GM19372 (cell line): ENCODE results near the gene AP2B1.
"Not testable (repeated sequence)": the region's sequence is repeated elsewhere in the genome, so short reads cannot be mapped to it uniquely, and the experiment has no call there.

Experiments
- ATAC-seq: cut with Tn5 transposase; IDR thresholded peaks from one replicate; pipeline ENCODE4 v1.9.1; 2021; ENCODE audit warnings: mild to moderate bottlenecking, low read depth, moderate library complexity; ENCODE audit not compliant: unreplicated experiment

The AP2B1 gene

DNA sequence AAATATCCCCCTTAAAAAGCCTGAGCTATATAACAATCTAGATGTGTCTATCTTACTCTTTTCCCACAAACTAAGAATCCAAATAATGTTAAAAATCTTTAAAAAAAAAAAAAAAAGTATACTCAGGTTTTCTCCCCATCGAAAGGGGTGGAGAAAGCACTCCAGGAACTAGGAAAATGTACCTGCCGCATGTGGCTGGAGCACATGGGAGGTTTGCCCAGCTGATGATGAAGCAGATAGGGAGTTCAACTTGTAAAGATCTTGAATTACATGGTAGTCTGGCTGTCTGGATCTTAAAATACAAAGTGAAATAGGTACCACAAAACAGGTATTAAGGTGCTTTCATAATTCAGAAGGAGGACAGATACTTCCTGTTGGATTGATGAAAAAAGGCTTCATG, 17.7 kb upstream of the AP2B1 start:
- ATAC-seq, result no peak

DNA sequence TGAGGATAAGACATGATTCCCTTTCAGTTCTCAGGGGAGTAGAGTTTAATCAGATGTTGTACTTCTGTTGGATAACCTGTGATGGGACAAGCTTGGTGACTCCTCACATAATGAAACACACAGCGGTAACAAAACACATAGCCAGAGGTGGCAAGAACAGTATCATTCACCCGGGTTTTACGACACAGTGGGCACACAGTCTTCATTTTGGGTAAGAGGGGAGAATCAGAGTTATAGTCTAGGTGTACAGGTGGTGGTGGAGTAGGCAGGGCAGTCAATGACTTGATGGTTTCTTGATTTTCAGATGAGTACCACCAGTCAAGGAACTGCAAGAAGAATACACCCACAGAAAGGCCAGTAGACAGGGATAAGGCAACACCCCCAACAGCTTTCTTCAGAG, 11.4 kb upstream of the AP2B1 start:
- no peak for ATAC-seq

DNA sequence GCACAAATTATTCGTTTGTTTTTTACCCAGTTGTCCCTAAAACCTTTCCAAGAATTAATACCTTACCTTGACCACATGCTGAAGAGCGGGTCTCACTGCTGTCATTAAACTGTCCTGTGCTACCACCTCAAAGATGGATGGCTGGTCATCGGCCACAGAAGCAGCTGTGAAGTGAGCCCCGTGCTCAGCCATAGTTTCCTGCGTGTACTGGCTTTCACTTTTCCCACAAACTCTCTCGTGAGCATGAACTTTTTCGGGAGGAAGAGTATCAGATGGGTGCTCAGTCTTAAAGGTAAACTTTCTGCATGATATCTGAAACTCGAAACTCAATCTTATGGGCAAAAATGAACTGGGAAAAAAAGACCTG, 9.3 kb upstream of the AP2B1 start:
- no peak for ATAC-seq

DNA sequence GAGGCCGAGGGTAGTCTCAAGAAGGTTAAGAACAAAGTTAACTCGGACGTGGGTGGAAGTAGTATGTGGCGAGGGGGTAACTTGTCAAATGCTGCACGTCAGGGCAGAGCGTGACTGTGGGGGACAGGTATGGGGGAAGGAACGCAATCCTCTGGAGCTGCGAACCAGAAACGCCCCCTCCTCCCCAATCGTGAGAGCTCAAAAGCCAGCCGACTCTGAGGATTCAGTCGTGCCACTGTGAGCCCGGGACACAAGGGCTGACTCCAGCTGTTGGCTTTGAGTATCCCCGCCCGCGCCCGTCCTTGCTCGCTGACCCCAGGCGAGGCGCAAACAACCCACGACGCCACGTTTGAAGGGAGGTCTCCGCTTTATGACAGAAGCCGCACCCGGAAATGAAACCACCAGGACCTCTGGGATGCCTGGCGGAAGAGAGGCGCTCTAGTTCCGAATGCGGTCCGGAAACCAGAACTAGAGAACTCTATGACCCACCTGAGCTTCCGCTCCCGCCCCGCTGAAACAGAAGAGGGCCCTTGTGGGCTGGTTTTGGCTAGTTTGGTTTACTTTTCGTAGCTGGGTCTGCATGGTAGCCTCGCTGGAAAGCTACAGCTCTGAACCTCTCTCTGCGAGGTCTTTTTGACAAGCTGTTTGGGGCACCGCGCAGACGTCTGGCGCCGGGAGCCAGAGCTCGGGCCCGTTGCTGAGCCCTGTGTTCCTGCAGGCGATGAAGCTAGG, 8.8 kb upstream of the AP2B1 start, which contains the start of gene PEX12:
TSS of gene PEX12 (minus strand) at position 375 of the 732 bp plus-strand sequence. CDS start 550 bp downstream, outside the sequence.
- peak; percentile 82 for ATAC-seq

DNA sequence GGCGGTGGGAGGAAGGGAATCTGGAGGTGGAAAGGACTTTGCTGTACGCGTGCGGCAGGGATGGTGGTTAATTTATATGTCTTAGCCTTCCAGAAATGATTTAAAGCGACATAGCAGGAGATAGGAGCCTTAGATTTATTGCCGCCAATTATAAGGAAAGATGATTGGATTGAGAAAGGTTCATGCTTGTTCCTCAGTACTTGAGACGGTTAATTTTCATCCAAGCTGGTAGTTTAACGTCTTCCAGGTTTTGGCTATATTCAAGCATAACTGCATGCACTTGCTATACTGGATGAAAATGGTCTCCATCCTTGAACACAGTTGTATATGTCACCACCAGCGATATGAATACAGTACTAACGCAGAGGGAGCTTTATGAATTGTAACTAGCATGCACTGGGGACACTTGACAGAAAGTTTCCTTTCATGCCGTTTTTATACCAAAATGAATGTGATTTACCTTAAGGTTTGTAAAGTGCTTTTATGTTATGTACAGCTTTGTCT, 8.1 kb upstream of the AP2B1 start:
- no peak for ATAC-seq

DNA sequence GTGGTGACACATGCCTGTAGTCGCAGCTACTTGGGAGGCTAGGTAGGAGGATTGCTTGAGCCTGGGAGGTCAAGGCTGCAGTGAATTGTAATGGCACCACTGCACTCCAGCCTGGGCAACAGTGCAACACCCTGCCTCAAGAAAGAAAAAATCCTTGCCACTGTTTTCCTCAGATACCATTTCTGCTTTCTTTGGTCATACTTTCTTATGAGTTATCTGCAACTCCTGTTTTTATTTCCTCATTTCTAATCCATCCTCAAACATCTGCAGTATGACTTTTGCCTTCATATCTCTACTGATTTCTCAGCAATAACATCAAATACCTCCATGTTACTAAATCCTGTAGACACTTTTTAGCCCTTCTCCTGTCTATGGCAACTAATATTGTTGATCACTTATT, 3.1 kb upstream of the AP2B1 start:
- no peak for ATAC-seq

DNA sequence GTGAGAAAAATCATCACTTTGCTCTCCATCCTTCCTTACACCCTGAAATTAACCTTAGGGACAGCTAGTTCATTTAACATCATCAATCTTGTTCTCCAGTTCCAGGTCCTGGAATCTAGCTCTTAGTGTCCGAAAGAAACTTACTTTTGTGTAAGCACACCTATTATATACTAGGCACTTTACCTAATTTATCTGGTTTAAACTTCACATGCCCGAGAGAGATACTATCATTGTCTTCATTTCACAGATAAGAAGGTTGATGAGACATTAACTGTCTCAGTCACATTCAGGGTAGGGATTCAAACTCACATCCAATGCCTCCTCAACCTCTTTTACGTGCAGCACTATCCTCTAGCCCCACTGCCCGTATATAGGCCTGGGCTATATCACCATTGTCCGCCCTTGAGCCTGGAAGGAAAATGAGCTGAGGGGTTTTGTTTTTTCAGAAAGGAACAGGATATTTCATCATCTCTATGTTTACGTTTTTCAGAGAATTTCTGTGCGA, 501 bp upstream of the AP2B1 start:
- no peak for ATAC-seq

DNA sequence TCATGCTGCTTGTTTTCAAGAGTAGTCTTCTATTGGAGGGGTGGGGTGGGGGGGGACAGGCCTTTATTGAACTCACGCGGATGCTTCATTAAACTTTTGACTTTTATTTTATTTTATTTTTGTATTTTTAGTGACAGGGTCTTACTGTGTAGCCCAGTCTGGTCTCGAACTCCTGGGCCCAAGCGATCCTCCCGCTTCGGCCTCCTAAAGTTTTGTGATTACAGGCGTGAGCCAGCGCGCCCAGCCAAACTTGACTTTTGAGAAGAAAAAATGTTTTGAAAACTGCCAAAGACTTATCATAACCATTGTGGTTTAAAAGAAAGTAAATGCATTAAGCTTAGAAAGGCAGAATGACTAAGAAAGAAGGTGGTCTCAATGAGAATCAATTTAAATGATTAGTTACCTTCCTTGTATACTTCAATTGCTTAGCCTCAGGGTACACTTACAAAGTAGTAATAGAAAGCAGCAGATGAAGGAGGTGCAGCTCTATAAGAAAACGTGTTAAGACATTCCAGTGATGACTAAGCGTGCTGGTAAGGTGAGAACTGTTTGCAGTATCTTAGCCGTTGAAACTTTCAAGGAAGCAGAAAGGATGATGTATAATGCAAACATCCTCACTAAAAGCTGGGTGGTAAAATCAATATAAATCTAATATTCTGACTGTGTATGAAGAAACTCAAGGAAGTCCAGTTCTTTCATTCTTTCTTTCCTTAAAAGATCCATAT, 1.2 kb downstream of the AP2B1 start:
- no peak for ATAC-seq

DNA sequence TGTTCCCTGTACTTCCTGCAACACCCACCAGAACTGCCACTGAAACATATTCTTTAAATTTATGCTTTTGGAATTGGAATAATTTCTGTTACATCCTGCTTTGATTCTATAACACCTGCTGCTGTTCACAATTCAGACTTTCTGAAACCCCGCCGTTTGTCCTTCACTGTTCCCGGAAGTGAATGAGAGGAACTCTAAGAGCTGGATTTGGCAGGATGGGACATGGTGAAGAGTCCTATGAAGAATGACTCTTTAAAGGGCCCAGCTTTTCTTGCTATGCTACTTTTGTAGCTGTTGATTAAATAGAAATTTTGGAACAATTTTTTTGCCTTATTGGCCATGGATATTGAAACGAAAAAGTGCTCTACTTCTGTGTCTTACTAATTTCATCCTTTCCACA, 8.9 kb downstream of the AP2B1 start:
- no peak for ATAC-seq

DNA sequence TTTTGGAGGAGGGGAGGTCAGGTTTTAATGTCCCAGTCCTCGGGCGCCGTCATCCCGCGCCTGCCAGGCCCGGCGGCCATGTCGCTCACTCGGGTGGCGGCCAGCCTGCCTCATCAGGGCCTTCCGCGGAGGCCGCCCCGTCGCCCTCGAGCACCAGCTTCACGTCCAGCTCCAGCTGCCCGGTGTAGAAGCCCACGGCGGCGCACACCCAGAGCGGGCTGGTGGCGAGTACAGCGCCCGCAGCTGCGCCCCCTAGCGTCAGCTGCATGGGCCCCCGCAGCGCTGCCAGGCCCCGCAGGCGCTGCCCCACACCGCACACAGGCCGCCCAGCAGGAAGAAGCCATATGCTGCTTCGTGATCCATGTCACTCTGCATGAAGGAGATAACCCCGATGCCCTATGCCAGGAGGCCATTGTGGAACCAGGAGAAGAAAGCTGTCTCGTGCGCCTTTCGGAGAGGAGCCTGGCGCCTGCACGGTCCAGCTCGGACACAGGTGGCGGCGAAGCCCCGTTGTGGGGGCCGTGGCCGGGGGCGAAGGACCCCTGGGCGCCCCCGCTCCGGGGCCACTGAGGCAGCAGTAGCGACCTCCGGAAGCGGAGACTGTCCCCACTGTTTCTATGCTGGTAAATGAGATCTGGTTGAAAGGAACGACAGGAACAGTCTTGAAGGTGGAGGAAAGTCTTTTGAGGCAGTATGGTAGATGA, 9.6 kb downstream of the AP2B1 start:
- ATAC-seq, result no peak

DNA sequence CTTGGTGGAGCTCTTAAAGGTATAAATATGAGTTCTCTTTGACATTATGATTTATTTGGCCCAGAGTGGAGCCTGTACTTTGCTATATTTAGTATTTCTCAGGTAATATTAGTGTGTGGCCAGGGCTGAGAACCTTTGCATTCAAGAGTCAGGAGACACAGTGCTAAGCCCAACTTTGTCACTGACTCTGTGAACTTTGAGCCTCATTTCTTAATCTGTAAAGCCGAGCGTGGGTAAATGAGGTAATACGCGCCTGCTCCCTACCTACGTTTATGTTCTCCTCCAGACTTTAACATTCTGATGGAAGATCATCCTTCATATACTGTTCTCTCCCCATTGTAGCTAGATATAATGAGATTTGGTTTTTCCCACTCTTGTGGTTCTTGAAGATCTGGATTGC, 10.5 kb downstream of the AP2B1 start:
- no peak for ATAC-seq

DNA sequence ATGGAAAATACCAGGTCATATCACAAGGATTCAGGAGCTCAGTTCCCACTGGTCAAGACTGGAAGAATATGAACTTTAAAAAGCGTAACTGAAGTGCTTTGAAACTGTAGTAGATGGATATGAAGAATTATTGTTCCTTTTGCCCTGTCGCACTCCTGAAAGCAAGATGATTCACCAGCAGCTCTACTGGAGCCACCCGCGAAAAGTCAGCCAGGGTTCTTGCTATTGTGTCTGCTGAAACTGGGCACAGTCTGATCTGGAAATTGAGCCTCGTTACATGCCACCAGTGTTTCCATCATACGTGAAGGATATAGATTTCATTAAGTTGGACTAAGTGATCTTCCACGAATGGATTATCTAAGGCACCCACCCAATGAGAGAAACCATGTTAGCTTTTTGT, 16.6 kb downstream of the AP2B1 start:
- ATAC-seq, result no peak

DNA sequence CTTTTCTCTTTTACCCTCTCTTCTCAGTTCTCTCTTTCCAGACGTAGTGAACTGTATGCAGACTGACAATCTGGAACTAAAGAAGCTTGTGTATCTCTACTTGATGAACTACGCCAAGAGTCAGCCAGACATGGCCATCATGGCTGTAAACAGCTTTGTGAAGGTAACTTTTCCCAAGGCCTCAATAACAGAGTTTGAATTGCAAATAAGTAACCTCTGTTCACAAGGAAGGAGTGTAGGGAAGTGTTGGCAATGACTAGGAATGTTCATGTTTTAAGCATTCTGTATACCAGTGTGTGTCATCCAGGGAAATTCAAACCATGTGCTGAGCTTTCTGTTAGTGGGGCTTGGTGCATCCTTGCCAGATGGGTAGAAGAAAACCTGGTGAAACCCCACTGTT, 18.6 kb downstream of the AP2B1 start:
- ATAC-seq, result no peak

DNA sequence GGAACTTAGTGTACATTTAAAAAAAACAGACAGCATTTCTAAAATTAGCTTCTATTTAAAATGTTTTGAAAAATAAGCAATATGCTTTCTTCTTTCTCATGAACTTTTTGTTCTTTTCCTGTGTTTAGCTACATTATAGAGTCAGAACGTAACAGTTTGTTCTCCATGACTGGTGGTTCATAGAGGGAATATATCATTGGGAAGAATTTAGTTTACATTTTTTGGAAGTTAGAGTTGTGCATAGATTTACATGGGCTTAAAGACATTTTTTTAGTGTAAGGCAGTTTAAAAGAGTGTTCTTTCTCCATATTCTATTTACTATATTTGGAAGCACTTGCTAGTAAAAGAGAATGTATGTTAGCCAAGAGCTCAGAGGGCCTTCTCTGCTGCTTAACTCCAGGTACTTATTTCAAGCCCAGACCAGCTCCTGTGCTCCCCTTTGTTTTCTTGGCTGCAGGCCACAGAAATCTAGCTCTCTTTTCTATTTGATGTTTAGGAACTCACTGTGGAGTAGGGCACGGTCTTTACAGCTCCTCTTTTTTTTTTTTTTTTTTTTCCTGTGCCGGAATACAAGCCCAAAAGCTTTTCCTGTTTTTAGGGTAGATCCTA, 20.2 kb downstream of the AP2B1 start:
- ATAC-seq, result no peak

DNA sequence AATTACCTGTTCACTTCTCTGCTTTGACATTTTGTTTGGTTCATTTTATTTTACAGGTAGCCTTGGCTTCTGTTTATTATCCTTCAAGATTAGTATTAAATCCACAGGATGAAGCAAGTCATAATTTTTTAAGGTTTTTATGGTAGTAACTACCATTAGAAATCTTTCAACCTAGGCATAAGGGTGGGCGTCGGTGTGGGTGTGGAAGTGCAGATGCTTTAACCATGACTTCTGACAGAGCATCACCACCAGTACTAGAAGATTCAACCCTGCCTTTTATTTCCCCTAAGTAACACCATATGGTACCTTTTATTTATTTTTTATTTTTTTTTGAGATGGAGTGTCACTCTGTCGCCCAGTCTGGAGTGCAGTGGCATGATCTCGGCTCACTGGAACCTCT, 22.7 kb downstream of the AP2B1 start:
- no peak for ATAC-seq

DNA sequence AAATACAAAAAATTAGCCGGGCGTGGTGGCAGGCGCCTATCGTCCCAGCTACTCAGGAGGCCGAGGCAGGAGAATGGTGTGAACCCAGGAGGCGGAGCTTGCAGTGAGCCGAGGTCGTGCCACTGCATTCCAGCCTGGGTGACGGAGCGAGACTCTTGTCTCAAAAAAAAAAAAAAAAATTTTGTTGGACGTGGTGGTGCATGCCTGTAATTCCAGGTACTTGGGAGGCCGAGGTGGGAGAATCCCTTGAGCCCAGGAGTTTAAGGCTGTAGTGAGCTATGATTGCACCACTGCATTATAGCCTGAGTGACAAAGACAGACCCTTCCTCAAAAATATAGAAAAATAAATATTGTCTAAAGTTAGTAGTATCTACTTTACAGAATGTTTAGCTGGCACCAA, 23.6 kb downstream of the AP2B1 start:
- not testable (repeated sequence) for ATAC-seq

DNA sequence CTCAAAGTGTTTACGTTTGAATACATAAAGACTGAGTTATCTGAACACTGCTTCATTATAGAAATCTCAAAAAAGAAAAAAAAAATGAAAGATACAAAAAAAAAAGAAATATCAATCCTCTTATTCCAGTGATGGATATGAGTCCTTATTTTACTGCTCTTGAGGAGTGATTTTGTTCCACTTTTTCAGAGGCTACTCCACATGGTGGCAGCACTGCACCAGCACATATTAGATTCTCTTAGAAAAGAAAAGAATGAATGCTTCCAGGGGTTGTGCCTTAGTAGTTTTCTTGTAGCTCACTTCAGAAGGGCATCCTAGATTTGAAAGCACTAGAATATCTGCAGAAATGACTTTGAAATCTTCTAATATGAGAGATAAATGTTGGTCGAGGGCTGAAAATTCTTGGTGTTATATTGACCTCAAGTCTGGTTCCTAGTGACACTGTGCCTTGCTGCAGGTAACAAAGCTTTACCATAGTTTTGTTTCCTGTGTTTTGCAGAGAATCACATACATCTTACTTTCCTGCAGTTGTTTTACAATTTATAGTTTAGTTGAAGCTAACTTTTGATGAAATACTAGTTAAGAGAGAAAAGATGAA, 25.9 kb downstream of the AP2B1 start:
- ATAC-seq, result no peak

DNA sequence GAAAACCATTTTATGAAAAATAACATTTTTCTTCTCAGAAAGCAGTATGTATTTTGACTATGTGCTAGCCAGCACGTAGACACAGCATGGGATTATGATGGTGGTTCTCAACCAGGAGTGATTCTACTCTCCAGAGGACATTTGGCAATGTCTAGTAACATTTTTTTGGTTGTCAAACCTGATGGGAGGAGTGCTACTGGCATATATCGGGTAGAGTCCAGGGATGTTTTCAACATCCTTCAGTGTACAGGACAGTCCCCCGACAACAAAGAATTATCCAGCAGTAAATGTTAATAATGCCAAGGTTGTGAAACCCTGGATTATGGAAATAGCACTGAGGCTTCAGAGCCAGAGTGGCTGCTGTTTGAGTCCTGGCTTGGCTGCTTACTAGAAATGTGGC, 27.7 kb downstream of the AP2B1 start:
- ATAC-seq, result no peak

DNA sequence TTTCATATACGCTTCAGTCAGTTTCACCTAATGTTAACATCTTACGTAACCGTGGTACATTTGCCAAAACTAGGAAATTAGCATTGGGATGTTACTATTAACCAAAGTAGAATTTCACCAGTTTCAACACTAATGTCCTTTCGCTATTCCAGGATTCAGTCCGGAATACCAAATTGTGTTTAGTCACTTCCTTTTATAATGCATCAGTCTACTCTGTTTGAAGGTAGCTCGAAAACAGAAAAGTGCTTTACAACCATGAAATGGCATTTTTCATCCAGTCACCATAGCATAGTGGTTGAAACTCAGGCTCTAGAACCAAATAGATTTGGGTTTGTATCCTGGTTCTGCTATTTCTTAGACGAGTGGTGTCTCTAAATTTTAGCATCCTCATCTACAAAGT, 29.4 kb downstream of the AP2B1 start:
- ATAC-seq, result no peak

DNA sequence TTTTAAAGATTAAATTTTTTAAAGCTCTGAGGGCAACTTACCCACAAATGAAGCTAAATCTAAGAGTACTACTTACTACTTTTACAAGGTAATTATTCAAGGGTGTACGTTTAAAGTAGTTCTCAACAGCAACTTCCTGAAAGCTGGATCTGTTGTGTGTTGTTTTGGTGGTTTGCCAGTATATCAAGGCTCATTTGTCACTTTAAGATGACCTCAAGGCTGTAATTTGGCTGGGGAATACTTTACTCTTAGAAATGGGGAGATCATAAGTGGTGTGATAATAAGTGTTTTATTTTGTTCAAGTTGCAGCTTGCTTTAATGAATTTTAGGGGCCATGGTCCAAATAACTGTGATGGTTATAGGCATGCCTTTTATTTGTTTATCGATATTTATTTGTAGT, 30.4 kb downstream of the AP2B1 start:
- no peak for ATAC-seq
